OCI-LY7 (cell line): ENCODE data around the gene ARMH4. TPM values are rescaled to one million over a fixed set of nuclear protein-coding genes. Genes with fewer than 3 reads are reported as not detected.

ENCODE experiments used
- BruUV-seq: library from RNA; stranded (reverse); fragments of 400-500 nt; replicated peaks from 2 replicates; lab custom pipeline; 2021; lab: Mats Ljungman, UMichigan
- CTCF ChIA-PET: fragments of 300-600 bp; sonication (Branson Sonifier 250); formaldehyde crosslinking; loops from one replicate; lab custom pipeline; 2022; ENCODE audit warnings: antibody characterized with exemption; ENCODE audit not compliant: unreplicated experiment; lab: Charles Lee
- POLR2A ChIA-PET: fragments of 300-600 bp; sonication (Branson Sonifier 250); formaldehyde crosslinking; loops from one replicate; lab custom pipeline; 2022; ENCODE audit warnings: antibody characterized with exemption; lab: Charles Lee
- DNase-seq: peaks from one replicate; pipeline ENCODE4 v3.0.0-alpha.2; 2015; ENCODE audit warnings: low spot score
- H2AFZ ChIP-seq: fragments of 200-600 bp; sonication (generic), shearing (Covaris generic); 2 replicates; pipeline ENCODE4 v1.6.1; 2014; ENCODE audit warnings: mild to moderate bottlenecking, antibody characterized with exemption, low read length, moderate library complexity
- H3K27ac ChIP-seq: fragments of 200-600 bp; sonication (generic); 2 replicates; pipeline ENCODE4 v1.5.1; 2014; ENCODE audit warnings: mixed run types, low read depth, mild to moderate bottlenecking, moderate library complexity, low read length, inconsistent platforms; ENCODE audit not compliant: poor library complexity, severe bottlenecking
- H3K36me3 ChIP-seq: fragments of 200-600 bp; sonication (generic); 2 replicates; pipeline ENCODE4 v1.6.1; 2014; ENCODE audit warnings: mild to moderate bottlenecking, antibody characterized with exemption, low read length, moderate library complexity, mixed read lengths; ENCODE audit not compliant: insufficient read depth
- H3K4me1 ChIP-seq: fragments of 200-600 bp; sonication (generic); 2 replicates; pipeline ENCODE4 v1.5.1; 2014; ENCODE audit warnings: mild to moderate bottlenecking, low read length; ENCODE audit not compliant: insufficient read depth, poor library complexity, severe bottlenecking
- H3K4me2 ChIP-seq: fragments of 200-600 bp; sonication (generic); 2 replicates; pipeline ENCODE4 v1.6.1; 2014; ENCODE audit warnings: mild to moderate bottlenecking, low read length
- H3K4me3 ChIP-seq: fragments of 200-600 bp; sonication (generic); 2 replicates; pipeline ENCODE4 v1.5.1; 2014; ENCODE audit warnings: mild to moderate bottlenecking, low read depth, low read length; ENCODE audit not compliant: poor library complexity, severe bottlenecking
- H3K79me2 ChIP-seq: fragments of 200-600 bp; sonication (generic); 2 replicates; pipeline ENCODE4 v1.6.1; 2016; ENCODE audit warnings: low read depth, mild to moderate bottlenecking, low read length, moderate library complexity, mixed read lengths; ENCODE audit not compliant: insufficient read depth
- H3K9me2 ChIP-seq: fragments of 200-600 bp; sonication (generic); 2 replicates; pipeline ENCODE4 v1.6.1; 2016; ENCODE audit warnings: mild to moderate bottlenecking, low read length, mixed read lengths; ENCODE audit not compliant: insufficient read depth
- H3K9me3 ChIP-seq: fragments of 200-600 bp; sonication (generic); 2 replicates; pipeline ENCODE4 v1.6.1; 2014; ENCODE audit warnings: mild to moderate bottlenecking, mixed run types, low read length, mixed read lengths
- H4K20me1 ChIP-seq: fragments of 200-600 bp; sonication (generic); 2 replicates; pipeline ENCODE4 v1.6.1; 2014; ENCODE audit warnings: mild to moderate bottlenecking, antibody characterized with exemption, low read length, moderate library complexity, mixed read lengths; ENCODE audit not compliant: insufficient read depth
- EZH2phosphoT487 ChIP-seq: fragments of 200-600 bp; sonication (generic); IDR thresholded peaks from 2 replicates; pipeline ENCODE4 v1.6.1; 2018; ENCODE audit warnings: low read depth, borderline replicate concordance, mild to moderate bottlenecking, mixed run types, antibody characterized with exemption, low read length, moderate library complexity, mixed read lengths
- intact Hi-C: fragments of 100-400 bp; cut with micrococcal nuclease; formaldehyde crosslinking; loops from one replicate; pipeline ENCODE4 v1.10.0; 2022; ENCODE audit not compliant: unreplicated experiment
- total RNA-seq, 2 experiments: library from RNA; depleted of rRNA in 1 of 2; stranded (reverse); fragments of >200 nt in 1 of 2; shearing (Covaris generic) in 1 of 2; gene quantifications; 2 replicates each; pipeline ENCODE4 v1.2.3, GENCODE V29; 2014 to 2022
- TF ChIP-seq, protein P1 (sequence below): fragments of 200-600 bp; sonication (generic); conservative IDR thresholded peaks from 2 replicates; pipeline ENCODE4 v1.5.1; 2014; ENCODE audit warnings: mild to moderate bottlenecking, antibody characterized with exemption, low read length, moderate library complexity, mixed read lengths

ARMH4 gene
- total RNA-seq, 2 experiments from 2014 or later: 0.25 TPM; not detected in 1

- Histone ChIP-seq H3K4me2 (no peak overlapping the region), H4K20me1 (no peaks in the 10 kb centered on the region), H3K4me3 (no peak overlapping the region), H3K4me1 (no peaks in the 10 kb centered on the region), H3K27ac (no peak overlapping the region), H2AFZ (no peak overlapping the region), H3K9me3 (no peaks in the 10 kb centered on the region), H3K36me3 (no peaks in the 10 kb centered on the region), H3K9me2 (no peaks in the 10 kb centered on the region), H3K79me2 (no peaks in the 10 kb centered on the region)
- POLR2A ChIA-PET: no interaction called here
- DNase-seq: no peak
- CTCF ChIA-PET: no interaction called here
- intact Hi-C loops: no loop called here
- no TSS peak for BruUV-seq
- no peak for TF ChIP-seq EZH2phosphoT487
- TF ChIP-seq, protein P1, sequence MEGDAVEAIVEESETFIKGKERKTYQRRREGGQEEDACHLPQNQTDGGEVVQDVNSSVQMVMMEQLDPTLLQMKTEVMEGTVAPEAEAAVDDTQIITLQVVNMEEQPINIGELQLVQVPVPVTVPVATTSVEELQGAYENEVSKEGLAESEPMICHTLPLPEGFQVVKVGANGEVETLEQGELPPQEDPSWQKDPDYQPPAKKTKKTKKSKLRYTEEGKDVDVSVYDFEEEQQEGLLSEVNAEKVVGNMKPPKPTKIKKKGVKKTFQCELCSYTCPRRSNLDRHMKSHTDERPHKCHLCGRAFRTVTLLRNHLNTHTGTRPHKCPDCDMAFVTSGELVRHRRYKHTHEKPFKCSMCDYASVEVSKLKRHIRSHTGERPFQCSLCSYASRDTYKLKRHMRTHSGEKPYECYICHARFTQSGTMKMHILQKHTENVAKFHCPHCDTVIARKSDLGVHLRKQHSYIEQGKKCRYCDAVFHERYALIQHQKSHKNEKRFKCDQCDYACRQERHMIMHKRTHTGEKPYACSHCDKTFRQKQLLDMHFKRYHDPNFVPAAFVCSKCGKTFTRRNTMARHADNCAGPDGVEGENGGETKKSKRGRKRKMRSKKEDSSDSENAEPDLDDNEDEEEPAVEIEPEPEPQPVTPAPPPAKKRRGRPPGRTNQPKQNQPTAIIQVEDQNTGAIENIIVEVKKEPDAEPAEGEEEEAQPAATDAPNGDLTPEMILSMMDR: no peak
Observed at GRCh38 chr14:58138031-58138713, 13.8 kb downstream of the ARMH4 start.

GRCh38 chr14:58133739-58134138 lies 18.3 kb downstream of the ARMH4 start:
- H3K9me2 ChIP-seq: no peaks in the 10 kb centered on the region
- no peak overlapping the region for H3K4me2 ChIP-seq
- TF ChIP-seq, protein P1: no peak
- TF ChIP-seq EZH2phosphoT487: no peak
- no peak overlapping the region for H2AFZ ChIP-seq
- ChIA-PET CTCF (no interaction called here), POLR2A (interaction anchor here (0.7 to 1.7 kb wide), 3 partner anchors 30 to 713 kb away, joined by 3 read pairs; no protein-coding TSS in a partner anchor)
- no peaks in the 10 kb centered on the region for H3K36me3 ChIP-seq
- no peak overlapping the region for H3K27ac ChIP-seq
- no peaks in the 10 kb centered on the region for H3K4me1 ChIP-seq
- no peak for DNase-seq
- no peaks in the 10 kb centered on the region for H3K9me3 ChIP-seq
- no peaks in the 10 kb centered on the region for H3K79me2 ChIP-seq
- intact Hi-C loops: no loop called here
- no TSS peak for BruUV-seq
- no peaks in the 10 kb centered on the region for H4K20me1 ChIP-seq
- H3K4me3 ChIP-seq: no peak overlapping the region

- DNase-seq: no peak
- CTCF ChIA-PET: no interaction called here
- Histone ChIP-seq H3K4me2 (no peak overlapping the region), H3K4me3 (no peak overlapping the region), H3K9me3 (no peaks in the 10 kb centered on the region), H3K9me2 (no peaks in the 10 kb centered on the region), H4K20me1 (no peaks in the 10 kb centered on the region), H3K79me2 (no peaks in the 10 kb centered on the region), H3K36me3 (no peaks in the 10 kb centered on the region), H3K27ac (no peak overlapping the region), H3K4me1 (no peaks in the 10 kb centered on the region), H2AFZ (no peak overlapping the region)
- POLR2A ChIA-PET: no interaction called here
- BruUV-seq: no TSS peak
- intact Hi-C loops: no loop called here
- TF ChIP-seq, protein P1: no peak
- no peak for TF ChIP-seq EZH2phosphoT487
Observed at GRCh38 chr14:58131386-58131785, 20.6 kb downstream of the ARMH4 start.
